Measurements from ENCODE around the gene S100A9. TPM values are rescaled to one million over a fixed set of nuclear protein-coding genes. Genes with fewer than 3 reads are reported as not detected.
"Not testable (repeated sequence)": the region's sequence is repeated elsewhere in the genome, so short reads cannot be mapped to it uniquely, and the experiment has no call there.

The S100A9 gene
- total RNA-seq, 1 donor from 2014 or later, result 0.51 TPM

DNA sequence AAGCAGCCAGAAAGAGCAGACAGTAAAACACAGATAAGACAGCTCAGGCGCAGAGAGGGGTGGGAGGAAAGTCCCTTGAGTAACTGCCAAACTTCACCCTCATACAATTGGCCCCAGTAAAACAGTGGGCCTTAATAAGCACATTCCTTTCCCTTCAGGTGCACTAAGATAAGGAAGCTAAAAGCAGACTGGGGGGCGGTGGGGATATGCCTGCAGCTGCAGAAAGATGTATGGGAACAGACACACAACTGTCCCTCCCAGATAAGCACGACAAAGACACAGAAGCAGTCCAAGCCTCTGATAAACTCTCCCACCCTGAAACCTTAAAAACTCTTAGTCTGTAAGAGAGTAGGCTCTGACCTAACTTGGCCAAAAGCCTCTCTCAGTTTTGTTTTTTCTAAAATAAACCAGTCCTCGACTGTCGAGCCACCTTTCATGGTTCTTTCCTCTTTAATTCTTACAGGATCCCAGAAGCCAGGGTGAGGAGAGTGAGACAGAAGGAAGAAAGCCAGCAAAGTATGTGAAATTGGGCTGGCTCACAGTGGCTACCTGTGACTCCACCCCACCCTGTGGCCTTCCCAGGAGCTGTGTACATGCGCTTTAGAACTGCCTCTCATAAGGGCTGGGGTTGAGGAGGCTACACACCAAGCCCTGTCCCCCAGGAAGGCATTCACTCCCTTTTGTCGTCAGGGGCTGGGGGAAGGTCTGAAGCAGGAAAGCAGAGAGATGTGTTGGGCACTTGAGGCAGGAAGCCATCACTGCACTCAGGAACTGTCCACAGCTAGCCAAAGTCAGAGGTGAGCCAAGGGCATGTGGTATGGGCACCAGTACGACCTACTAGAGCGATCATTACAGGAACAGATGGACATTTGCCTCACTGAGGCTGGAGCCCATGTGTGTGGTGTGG is 13.6 kb upstream of the S100A9 start:
- H3K4me1 Mint-ChIP-seq (ENCODE audit: unreplicated experiment), result peaks cover 68% of the 10 kb centered on the region
- H3K27me3 Mint-ChIP-seq (ENCODE audit: unreplicated experiment), result peaks cover 10% of the 10 kb centered on the region
- H3K27ac Mint-ChIP-seq (ENCODE audit: unreplicated experiment), result peak overlapping the region; percentile 92
- peak overlapping the region; percentile 73 for H3K4me3 Mint-ChIP-seq (ENCODE audit: unreplicated experiment)
- no peaks in the 10 kb centered on the region for H3K9me3 Mint-ChIP-seq (ENCODE audit: unreplicated experiment)
- H3K36me3 Mint-ChIP-seq (ENCODE audit: low read depth, unreplicated experiment), result peaks cover 5% of the 10 kb centered on the region
- TF ChIP-seq, protein P1, sequence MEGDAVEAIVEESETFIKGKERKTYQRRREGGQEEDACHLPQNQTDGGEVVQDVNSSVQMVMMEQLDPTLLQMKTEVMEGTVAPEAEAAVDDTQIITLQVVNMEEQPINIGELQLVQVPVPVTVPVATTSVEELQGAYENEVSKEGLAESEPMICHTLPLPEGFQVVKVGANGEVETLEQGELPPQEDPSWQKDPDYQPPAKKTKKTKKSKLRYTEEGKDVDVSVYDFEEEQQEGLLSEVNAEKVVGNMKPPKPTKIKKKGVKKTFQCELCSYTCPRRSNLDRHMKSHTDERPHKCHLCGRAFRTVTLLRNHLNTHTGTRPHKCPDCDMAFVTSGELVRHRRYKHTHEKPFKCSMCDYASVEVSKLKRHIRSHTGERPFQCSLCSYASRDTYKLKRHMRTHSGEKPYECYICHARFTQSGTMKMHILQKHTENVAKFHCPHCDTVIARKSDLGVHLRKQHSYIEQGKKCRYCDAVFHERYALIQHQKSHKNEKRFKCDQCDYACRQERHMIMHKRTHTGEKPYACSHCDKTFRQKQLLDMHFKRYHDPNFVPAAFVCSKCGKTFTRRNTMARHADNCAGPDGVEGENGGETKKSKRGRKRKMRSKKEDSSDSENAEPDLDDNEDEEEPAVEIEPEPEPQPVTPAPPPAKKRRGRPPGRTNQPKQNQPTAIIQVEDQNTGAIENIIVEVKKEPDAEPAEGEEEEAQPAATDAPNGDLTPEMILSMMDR (IDR thresholded peaks at IDR 0.05; ENCODE audit: unreplicated experiment), result no peak
- DNase-seq (ENCODE audit: low spot score), result no peak

DNA sequence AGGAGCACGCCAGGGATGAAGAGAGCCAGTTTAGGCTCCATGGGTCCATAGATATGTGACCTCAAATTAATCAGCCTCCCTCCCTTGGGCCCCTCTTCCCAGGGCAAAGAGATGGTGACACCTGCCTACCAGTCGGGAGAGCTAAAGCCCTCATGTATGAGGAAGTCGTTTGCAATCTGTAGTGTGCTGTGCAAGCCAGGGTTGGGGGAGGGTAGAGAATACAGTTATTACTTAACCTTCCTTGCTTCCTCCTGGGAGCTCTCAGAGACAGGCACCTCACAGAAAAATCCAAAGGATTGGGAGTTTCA is 13.0 kb upstream of the S100A9 start:
- H3K4me1 Mint-ChIP-seq (ENCODE audit: unreplicated experiment), result peaks cover 65% of the 10 kb centered on the region
- TF ChIP-seq, protein P1 (IDR thresholded peaks at IDR 0.05; ENCODE audit: unreplicated experiment), result no peak
- peak overlapping the region; percentile 11 for H3K4me3 Mint-ChIP-seq (ENCODE audit: unreplicated experiment)
- no peaks in the 10 kb centered on the region for H3K9me3 Mint-ChIP-seq (ENCODE audit: unreplicated experiment)
- H3K27me3 Mint-ChIP-seq (ENCODE audit: unreplicated experiment), result peaks cover 8% of the 10 kb centered on the region
- peak overlapping the region; percentile 82 for H3K27ac Mint-ChIP-seq (ENCODE audit: unreplicated experiment)
- peaks cover 5% of the 10 kb centered on the region for H3K36me3 Mint-ChIP-seq (ENCODE audit: low read depth, unreplicated experiment)
- DNase-seq (ENCODE audit: low spot score), result no peak

DNA sequence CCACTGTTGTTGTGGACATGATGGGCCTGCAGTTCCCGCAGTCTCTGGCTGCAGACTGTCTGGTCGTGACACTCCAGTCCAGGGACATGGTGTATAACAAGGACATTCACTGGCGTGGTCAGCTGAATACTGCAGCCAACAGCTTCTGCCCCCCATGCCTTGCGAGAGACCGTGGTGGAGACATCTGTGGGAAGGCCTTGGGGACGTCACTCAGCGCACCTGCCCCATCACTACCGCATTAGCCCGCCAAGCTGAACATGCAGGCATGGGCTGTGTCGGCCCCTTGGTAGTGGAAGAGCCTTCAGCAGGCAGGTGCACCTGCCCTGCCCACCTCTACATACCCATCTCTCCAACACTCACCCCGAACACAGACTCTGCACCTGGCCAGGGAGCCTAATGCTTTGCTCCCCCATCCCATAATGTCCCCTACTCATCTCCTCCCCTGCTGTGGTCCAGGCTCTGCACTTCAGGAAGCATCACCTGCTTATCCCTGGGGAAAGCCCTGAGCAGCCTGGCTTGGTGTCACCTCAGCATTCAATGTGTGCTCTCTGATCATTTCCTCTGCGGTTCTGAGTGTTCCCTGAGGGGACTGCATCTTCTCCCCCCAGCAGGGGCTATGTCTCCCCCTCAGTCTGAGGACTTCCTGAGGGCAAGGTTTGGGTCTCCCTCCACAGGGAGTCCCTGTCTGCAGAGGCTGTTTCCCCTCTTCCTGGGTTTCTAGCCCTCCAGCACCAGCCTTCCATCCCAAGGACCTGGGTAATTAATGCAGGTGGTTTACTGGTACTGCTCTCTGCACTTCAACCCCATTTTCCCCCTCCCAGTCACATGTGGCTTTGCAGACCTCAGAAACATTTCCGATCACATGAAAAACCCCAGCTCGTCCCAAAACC is 12.2 kb upstream of the S100A9 start:
- peaks cover 5% of the 10 kb centered on the region for H3K36me3 Mint-ChIP-seq (ENCODE audit: low read depth, unreplicated experiment)
- H3K27me3 Mint-ChIP-seq (ENCODE audit: unreplicated experiment), result peaks cover 8% of the 10 kb centered on the region
- no peak for DNase-seq (ENCODE audit: low spot score)

DNA sequence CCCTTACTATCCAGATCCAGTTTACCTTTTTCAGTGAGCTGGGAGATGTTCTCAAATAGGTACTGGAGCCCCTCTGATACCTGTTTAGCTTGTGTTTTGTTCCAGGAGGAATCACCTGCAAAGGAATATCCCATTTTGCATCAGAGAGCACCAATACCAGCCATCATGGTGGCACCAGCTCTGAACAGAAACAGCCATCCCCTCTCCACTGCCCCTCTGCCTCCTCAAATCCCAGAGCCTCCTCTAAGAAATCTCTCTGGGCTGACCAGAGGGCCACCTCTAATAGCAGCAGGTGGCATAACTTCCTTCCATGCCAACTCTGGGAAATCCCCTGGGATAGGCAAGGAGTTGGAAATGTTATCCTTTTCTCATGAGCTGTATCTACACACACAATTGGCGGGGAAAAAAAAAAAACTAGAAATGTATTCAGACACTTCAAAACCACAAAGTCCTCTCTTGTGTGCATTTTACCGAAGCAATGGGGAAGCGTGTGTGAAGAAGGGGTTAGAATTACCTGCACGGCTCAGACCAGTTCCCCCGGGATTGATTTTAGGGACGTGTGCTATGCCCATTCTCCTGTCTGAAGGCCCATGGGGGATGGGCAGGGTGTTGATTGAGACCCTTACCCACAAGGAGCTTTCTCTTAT is 11.5 kb upstream of the S100A9 start:
- no peaks in the 10 kb centered on the region for H3K9me3 Mint-ChIP-seq (ENCODE audit: unreplicated experiment)
- peaks cover 4% of the 10 kb centered on the region for H3K27me3 Mint-ChIP-seq (ENCODE audit: unreplicated experiment)
- no peak overlapping the region for H3K27ac Mint-ChIP-seq (ENCODE audit: unreplicated experiment)
- TF ChIP-seq, protein P1 (IDR thresholded peaks at IDR 0.05; ENCODE audit: unreplicated experiment), result no peak
- H3K4me3 Mint-ChIP-seq (ENCODE audit: unreplicated experiment), result peak overlapping the region; percentile 18
- H3K36me3 Mint-ChIP-seq (ENCODE audit: low read depth, unreplicated experiment), result peaks cover under 1% of the 10 kb centered on the region
- DNase-seq (ENCODE audit: low spot score), result no peak
- peaks cover 63% of the 10 kb centered on the region for H3K4me1 Mint-ChIP-seq (ENCODE audit: unreplicated experiment)

More for the DNA sequence above, 12.2 kb upstream of the S100A9 start:
- Mint-ChIP-seq H3K4me1 (ENCODE audit: unreplicated experiment) (peaks cover 65% of the 10 kb centered on the region), H3K9me3 (ENCODE audit: unreplicated experiment) (no peaks in the 10 kb centered on the region), H3K4me3 (ENCODE audit: unreplicated experiment) (no peak overlapping the region), H3K27ac (ENCODE audit: unreplicated experiment) (no peak overlapping the region)
- TF ChIP-seq, protein P1 (IDR thresholded peaks at IDR 0.05; ENCODE audit: unreplicated experiment), result no peak

DNA sequence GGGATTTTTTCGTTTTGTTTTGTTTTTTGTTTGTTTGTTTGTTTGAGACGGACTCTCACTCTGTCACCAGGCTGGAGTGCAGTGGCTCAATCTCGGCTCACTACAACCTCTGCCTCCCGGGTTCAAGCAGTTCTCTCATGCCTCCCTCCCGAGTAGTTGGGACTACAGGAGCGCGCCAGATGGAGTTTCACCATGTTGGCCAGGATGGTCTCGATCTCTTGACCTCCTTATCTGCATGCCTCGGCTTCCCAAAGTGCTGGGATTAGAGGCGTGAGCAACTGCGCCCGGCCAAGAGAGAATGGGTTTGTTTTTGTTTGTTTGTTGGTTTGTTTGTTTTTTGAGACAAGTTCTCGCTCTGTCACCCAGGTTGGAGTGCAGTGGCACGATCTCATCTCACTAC is 10.6 kb upstream of the S100A9 start:
- not testable (repeated sequence) for H3K27me3 Mint-ChIP-seq (ENCODE audit: unreplicated experiment); H3K36me3 Mint-ChIP-seq (ENCODE audit: low read depth, unreplicated experiment); DNase-seq (ENCODE audit: low spot score); H3K4me3 Mint-ChIP-seq (ENCODE audit: unreplicated experiment); H3K9me3 Mint-ChIP-seq (ENCODE audit: unreplicated experiment); H3K27ac Mint-ChIP-seq (ENCODE audit: unreplicated experiment)
- H3K4me1 Mint-ChIP-seq (ENCODE audit: unreplicated experiment), result peaks cover 58% of the 10 kb centered on the region
